Activated CD4-positive, alpha-beta T cell treated with anti-CD3 and anti-CD28 coated beads, Interleukin-2, amount 50 U/mL, for 1 hour (primary cell): Measurements from ENCODE around the gene MEOX1.
"Not testable (repeated sequence)": the region's sequence is repeated elsewhere in the genome, so short reads cannot be mapped to it uniquely, and the experiment has no call there.

Experiments
- DNase-seq: peaks from one replicate; pipeline ENCODE4 v3.0.0-alpha.2; 2020

The MEOX1 gene

DNA sequence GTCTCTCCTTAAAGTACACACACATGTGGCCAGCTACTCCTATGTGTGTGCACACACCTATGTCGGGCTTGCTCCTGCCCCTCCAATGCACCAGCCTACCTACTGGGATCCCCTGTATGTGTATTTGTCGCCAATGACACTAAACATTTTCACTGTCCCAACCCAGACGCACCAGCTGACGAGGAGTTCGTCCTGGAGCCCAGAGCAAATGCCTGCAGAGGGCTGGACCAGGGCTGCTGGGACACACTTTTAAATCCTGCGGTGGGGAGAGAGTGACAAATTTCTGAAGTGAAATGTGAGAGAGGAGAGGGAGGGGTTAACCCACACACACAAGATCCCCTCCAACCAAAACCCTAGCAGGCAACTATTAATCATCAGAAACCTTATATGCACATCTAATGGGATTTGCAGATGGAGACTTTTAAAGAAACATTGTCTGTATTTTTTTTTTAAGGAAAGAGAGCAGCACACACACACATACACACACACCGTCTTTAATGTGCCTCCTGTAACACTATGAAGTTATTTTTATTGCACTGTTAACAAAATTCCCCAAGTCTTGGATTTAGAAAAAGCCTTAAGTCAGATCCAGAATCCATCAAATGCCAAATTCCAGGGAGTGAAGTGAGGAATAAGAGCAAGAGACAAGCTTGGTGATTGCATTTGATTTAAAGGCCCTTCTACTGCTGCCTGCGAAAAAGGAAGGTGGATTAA lies at the start of gene MEOX1:
MEOX1 (minus strand) TSS at position 224 of the 714 bp plus-strand sequence. CDS start 388 bp downstream, outside the sequence.
- no peak for DNase-seq

DNA sequence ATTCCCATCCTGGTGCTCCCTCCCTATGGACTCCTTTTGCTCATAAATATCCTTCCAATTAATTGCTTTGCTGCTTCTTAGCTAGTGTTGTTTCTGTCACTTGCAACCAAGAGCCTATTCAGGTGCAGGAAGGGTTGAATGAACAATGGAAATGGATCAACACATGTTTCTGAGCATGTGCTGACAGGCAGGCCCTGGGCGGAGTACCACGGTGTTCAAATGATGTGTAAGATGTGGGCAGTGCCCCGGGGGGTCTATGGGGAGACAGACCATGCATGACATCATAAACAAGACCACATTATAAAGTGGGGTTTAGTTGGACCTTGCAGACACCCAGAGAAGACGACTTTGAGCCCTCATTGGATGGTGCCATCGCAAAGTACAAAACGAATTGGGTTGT lies 48.4 kb upstream of the MEOX1 start:
- no peak for DNase-seq

DNA sequence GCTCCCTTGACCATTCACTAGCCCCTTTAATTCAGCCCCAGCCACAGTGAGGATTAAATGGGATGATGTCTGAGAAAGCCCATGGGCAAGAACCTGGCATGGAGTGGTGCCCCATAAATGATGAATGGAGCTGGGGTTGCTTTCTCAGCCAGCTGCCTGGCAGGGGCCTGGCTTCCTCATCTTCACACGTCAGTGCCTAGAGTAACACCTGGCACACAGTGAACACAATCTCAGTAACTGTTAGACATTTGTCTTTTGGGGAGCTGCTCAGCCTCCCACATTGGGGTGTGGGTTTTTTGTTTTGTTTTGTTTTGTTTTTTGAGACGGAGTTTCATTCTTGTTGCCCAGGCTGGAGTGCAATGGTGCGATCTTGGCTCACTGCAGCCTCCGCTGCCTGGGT lies 47.5 kb upstream of the MEOX1 start:
- DNase-seq: no peak

DNA sequence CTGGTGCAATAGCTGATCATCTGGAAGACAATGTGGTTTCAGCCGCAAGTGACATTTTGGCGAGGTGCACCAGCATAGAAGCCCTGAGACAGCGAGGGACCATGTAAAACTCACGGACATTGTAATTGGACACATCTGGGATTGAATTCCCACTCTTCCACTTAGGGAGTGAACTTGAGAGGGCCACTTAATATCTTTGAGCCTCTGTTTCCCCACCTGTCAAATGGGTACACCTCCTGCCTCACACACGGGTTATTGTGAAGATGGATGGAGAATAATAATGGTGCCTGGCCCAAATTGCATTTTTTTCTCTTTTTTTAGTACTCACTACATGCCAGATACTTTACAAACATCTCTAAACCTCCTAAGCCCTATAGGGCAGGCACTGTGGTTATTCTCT lies 45.5 kb upstream of the MEOX1 start:
- no peak for DNase-seq

DNA sequence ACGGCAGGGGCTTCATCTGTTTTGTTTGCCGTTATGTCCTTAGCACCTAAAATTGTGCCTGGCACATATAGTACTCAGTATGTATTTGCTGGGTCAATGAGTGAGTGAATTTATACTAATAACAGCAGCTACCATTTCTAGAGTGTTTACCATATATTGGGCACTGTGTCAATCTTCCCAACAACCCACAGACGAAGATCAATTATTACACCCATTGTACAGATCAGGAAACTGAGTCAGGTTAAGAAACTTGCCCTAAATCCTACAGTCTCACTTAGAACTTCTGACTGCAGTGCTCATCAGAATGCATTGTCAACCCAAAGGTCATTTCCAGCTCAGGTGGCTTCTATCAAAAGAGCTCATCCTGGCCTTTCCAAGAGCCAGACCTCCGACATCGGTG lies 44.5 kb upstream of the MEOX1 start:
- DNase-seq: no peak

DNA sequence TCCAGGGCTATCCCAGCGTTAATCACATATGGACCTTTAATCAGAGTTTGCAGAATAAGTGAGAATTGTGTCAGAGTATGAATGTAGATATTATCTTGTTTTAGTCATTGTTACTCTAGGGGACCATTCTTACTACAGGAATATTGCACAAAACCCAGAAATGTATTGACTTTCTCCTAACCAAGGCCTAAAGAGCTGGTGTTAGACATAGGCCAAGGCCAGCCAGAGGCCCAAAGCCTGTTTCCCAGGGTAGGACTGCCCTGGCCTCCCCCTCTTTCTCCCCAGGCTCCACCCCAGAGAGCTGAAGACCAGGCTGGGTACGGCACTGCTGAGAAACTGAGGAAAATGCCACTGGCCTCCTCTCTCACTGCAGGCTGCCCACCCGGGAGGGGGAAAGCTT lies 41.9 kb upstream of the MEOX1 start:
- DNase-seq: no peak

DNA sequence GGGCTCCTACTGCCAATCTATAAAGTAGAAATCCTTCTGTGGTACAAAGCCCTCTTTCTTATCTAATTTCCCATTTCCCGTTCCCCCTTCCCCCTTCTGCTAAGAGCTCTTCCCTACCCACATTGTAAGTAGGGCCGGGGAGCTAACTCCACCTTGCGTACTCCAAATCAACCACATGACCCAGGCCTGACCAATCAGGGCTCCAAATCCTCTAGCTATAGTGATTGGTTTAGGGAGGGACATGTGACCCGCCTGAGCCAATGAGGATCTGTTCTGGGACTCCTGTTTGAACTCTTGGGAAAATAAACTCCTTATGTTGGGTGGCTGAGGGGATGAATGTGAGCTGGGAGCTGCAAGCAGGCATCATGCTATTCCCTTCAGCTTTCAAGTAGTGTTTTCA lies 40.9 kb upstream of the MEOX1 start:
- no peak for DNase-seq

DNA sequence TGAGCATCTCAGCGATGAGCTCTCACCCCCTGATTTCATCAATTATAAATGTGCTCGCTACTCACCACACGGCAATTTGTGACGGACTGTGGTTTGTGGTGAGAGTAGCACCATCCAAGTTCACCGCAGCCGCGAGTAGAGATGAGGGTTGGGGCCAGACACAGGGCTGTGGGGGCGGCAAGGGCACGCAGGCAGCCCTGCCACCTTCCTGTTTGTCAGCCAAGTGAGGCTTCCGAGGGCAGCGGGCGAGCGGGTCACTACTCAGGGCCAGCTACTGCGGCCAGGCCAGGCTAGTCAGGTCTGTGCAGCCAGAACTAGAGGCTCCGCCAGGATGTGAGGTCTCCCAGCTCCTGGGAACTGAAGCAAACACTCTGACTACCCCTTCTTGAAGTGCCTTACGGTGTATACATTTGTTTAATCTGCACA lies 39.6 kb upstream of the MEOX1 start:
- no peak for DNase-seq

DNA sequence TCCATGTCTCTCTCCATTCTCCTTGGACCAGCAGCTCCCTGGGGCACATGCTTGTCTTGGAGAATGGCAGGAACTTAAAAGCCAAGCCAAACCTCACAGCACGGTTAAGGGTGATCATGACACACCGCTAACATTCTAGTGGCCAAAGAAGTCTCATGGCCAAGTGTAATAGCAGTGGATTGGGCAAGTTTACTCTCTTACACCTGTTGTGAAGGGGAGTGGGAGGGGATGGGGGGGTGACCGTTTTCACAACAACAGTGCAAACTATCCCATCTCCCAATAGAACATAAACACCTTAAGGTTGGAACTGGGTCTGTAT lies 37.7 kb upstream of the MEOX1 start:
- DNase-seq: no peak

DNA sequence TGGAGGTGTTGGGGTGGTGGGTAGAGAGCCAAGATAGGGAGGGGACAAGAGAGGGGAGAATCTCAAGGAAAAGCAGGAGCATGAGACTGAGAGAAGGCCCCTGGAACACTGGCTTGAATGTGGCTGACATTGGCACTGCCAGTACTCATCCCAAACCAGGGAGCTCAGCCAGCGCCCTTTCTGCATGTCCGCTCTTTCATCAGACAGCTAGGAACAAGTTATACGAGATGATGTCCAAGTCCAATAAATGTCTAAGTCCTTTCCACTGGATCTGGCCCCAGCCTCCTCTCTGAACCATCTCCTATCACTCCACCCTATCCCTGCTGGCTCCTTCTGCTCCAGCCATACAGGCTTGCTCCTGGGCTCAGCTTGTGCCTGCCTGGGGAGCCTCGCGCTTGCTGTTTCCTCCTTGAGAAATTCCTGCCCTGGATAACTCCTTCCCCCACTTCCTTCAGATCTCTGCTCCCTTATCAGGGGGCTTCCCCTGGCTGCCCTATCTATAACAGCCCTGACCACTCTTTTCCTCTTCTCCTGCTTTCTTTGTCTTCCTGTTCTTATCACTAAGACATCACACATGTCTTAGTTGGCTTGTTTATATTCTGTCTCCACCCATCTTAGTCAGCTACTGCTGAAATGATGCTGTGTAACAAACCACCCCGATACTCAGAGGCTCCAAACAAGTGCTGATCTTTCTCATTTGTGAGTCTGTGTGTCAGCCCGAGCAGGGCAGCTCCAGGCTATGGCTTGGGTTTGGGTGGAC lies 37.1 kb upstream of the MEOX1 start:
- DNase-seq: no peak

DNA sequence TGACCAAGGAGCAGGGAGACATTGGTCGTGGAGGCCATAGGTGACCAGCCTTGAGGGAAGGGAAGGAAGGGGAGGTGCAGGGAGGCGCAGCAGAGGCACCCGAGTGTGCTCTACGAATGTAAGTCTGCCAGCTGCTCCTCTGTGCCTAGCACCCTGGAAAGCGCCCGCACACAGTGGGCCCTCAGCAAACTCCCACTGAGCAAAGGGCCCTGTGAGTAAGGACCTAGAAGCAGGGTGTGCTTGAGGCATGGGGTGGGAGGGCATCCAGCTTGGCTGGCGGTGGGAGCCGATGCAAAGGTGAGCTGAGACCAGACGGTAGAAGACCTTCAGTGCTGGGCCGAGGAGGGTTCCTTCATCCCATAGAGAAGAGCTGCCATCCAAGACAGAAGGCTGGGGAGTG lies 36.2 kb upstream of the MEOX1 start:
- no peak for DNase-seq

DNA sequence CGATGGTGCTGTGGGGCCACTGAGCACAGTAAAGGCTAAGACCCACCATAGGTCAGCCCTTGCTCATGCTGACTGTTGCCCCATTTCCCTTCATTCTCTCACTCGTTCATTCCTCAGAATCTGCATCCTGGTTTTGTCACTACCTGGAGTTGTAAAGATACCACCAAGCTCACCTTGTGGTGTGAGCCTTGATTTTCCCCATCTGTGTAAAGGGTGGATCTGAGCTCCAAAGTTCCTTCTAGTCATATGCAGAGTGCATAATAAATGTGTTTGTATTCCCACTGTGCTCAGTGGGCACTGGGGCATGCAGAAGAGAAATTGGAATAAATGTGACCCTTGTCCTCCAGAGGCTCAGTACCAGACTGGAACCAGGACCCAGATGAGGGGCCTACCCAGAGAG lies 35.2 kb upstream of the MEOX1 start:
- no peak for DNase-seq

DNA sequence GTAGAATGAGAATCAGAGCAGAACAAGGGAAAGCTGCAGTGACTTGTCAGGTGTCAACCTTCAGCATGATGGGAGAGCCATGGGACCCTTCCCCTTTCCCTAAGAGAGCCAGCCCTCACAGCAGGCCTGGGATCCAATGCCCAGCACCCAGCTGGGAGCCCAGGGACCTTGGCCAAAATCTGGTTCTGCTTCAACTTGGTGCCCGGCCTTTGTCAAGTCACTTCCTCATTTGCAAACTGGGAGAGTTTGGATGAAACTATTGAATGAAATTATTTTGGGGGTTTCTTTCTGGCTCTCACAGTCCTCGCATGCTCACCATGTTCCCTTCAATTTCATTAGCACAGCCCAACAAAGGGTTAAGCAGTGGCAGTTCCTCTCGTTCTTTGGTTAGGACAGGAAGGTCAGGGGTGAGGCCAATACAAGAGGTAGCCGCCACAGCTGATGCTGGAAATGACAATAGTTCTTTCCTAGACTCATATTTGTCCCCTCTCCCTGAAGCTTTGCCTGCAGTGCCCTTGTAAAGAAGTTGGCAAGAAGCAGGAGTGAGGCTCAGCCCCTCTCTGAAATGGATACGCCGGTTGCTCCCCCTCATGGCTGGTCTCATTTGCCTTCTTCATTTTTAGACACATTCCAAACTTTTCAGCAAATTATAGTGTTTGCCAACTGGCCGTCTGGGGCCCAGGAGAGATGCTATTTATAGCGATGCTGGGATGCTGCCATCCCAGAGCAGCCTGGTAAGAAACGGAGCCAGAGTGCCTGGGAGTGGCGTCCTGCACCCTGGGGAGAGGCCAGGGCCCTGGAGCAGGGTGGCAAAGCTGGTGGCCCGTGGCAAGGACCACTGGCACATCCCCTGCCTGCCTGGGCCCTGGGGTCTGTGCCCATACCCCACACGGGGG lies 34.5 kb upstream of the MEOX1 start:
- no peak for DNase-seq

DNA sequence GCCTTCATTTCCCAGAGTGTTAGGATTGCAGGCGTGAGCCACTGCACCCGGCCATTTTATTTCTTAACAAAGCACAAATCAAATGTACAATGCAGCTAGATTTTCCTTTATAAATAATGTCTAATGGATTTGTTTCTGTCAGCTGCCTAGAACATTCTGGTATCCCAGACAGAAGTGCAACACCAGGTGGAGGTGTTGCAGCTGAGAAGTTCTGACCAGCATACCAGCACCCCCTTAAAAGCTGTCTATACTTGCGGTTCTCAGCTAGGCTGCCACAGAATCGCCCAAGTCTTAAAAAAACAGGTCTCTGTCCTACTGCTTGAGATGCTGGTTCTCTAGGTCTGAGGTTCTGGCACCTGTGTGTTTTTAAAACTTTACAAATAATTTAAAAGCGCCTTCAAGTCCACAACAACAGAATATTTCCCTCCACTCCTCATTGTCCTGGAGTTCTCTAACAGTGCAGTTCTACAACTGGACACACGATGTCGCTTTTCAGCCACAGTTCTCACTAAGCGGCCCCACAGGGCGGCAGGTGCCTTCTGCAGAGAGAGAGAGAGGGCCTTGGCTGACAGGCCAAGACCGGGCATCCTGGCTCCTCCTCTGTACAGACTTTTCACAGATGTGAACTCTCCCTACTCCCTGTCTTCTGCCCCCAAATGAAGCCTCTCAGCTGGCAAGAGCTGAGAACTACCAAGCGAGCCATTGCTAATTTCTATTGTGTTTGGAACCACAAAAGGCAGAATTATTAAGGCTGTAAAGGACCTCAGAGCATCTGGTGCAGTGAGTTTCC lies 32.6 kb upstream of the MEOX1 start:
- peak; percentile 71 for DNase-seq

DNA sequence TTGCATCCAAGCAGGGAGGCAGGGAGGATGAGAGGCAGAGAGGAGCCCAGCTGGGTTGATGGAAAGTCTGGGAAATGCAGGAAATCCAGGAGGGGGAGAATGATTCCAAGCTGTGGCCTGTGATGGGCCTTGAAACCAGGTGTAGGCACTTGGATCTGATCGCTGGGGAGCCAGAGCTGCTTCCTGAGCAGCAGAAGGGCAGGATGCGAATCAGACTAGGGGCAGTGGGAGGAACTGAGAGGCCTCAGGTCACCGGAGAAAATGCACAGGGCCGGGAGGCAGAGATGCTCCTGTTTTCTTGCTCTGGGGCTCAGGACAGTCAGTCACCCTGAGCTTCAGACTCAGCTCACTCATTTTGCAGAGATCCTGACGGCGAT lies 29.6 kb upstream of the MEOX1 start:
- DNase-seq: no peak

DNA sequence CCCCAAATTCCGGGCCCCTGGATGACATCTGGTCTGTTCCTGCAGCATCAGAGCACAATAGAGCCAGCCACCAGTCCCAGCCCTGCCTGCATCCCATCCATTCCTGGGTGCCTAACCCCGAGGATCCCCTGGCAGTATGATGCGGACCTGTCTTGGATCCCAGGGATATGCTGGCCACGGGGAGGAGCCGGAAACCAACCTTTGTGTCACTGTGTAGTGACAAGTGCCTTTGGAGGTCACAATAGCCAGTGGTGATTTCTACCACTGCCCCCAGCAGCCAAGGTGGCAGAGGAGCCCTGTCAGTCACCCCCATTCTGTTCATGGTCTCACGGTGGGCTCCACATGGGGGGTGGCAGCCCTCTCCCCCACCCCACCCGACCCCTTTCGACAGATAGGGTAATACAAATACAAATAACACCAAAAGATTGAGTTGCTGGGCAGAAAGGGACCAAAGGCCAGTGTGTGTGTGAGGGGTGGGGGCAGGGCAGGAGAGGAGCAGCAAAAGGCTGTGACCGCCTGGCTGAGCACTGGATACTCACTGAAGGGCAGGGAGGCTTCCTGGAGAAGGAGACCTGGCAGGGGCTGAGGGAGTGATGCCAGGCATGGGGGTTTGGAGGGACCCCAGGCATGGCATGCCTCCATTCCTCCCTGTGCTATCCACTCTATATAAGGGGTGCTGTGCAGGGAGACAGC lies 29.0 kb upstream of the MEOX1 start:
- no peak for DNase-seq

DNA sequence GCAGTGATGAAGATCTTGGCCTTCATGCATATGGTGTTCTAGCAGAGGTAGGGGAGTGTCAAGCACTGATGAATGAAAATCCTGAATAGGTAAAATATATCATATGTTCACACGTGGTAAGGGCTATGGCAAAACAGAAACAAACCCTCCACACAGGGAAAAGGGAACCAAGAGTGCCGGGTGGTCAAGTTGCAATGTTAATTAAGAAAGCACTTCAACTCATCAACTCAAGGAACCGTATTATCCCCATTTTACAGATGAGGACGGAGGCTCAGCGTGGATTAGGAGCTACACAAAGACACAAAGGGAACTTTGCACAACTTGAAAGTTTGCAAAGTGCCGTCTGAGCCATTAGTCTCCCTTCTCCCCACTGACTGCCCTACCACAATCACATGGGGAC lies 28.1 kb upstream of the MEOX1 start:
- DNase-seq: no peak

DNA sequence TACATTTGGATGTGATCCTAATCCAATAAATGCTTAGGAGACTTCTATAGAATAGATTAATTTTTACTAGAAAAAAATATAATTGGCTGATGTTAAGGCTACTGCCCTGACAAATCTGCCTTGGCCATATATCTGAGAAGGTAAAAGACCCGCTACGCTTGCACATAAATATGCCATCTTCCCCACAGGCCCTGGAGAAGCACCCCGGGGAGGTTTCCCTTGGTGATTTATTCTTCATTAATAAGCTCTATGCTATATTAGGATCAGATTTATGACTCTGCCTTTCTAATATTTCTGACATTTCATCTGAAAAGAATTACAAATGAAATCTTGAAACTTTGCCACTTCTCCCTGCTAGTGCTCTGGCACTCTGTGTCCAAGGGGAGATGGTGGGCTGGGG lies 27.4 kb upstream of the MEOX1 start:
- no peak for DNase-seq

DNA sequence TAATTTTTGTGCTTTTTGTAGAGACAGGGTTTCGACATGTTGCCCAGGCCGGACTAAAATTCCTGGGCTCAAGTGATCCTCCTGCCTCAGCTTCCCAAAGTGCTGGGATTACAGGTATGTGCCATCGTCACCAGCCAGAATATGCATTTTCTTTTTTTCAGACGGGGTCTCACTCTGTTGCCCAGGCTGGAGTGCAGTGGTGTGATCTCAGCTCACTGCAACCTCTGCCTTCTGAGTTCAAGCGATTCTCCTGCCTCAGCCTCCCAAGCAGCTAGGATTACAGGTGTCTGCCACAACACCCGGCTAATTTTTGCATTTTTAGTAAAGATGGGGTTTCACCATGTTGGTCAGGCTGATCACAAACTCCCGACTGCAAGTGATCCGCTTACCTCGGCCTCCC lies 25.2 kb upstream of the MEOX1 start:
- not testable (repeated sequence) for DNase-seq

DNA sequence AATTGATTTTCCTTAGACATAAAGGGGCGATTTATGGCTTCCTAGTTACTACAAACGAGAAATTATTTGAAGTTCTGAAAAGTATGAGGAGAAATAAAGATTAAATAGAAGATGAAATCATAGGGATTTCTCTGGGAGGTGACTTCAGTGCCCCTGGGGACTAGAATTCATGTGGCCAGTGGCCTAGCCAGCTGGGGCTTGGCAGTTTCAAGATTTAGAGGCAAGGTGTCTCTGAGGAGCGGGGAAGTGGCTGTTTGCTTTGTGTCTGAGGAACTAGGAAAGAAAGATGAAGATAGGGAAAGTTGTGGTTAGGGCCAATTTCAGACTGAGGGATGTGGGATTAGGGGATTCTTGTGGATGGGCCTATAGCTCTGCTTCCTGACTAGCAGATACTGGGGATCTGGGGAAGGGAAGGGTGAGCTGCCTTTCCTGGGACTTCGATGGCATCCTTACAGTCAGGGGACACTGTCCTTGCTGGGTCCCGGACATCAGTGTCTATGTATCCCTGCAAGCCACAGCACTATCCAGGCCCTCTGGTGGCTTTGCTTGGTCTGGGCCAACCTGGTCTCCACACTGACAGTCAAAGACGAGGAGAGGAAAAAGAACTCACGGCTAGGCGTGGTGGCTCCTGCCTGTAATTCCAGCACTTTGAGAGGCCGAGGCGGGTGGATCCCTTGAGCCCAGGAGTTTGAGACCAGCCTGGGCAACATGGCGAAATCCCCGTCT lies 22.4 kb upstream of the MEOX1 start:
- DNase-seq: no peak

DNA sequence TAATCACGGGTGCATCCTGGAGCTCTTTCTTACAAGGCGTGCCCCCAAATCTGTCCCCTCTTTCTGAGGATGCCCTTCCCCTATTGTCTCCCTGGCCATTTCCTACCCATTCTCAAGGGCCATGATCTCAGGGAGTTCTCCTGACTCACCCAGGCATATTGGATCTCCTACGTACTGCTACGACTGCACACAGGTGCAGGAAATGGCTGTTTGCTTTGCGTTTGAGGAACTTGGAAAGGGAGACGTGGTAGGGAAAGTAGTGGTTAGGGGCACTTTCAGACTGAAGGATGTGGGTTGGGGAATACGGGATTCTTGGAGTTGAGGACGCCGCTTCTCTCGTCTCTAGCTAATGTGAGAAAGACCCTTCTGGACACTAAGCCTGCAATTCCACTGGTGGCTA lies 18.7 kb upstream of the MEOX1 start:
- no peak for DNase-seq

DNA sequence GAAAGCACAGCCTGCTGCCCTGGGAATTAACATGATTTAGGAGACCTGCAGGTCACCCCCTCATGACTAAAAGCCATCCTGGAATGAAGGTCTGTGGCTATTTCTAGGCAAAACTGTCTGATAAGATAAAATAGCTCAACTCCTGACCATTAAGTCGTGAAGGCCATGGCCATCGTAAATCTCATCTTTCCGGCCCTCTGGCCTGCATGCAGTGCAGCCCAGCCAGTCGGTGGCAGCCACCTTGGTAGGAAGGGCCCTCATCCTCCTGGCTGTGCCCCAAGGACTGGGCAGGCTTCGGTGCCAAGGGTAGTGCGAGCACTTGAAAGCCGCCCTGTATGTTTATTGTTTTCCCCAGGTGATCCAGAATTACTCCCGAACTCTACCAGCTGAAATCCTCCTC lies 18.2 kb upstream of the MEOX1 start:
- no peak for DNase-seq
